Suprapubic skin (tissue), 4 donors: ENCODE data around the gene HAS3. TPM values are rescaled to one million over a fixed set of nuclear protein-coding genes. Genes with fewer than 3 reads are reported as not detected.

Experiments
- DNase-seq, 2 donors: peaks; one replicate each; pipeline ENCODE4 v3.0.0-alpha.2; 2019; ENCODE audit warnings: low spot score in 2 of 2
- H3K27ac ChIP-seq: fragments of 200-600 bp; sonication (generic); one replicate; pipeline ENCODE4 v1.5.1; 2019
- H3K27me3 ChIP-seq: fragments of 200-600 bp; sonication (generic); one replicate; pipeline ENCODE4 v1.5.1; 2019
- H3K36me3 ChIP-seq: fragments of 200-600 bp; sonication (generic); one replicate; pipeline ENCODE4 v1.5.1; 2019
- H3K4me1 ChIP-seq: fragments of 200-600 bp; sonication (generic); one replicate; pipeline ENCODE4 v1.5.1; 2019
- H3K4me3 ChIP-seq: fragments of 200-600 bp; sonication (generic); one replicate; pipeline ENCODE4 v1.5.1; 2019; ENCODE audit warnings: mild to moderate bottlenecking
- H3K9me3 ChIP-seq: fragments of 200-600 bp; sonication (generic); one replicate; pipeline ENCODE4 v1.5.1; 2019
- EP300 ChIP-seq: sonication (generic); formaldehyde crosslinking; IDR thresholded peaks from one replicate; pipeline ENCODE4 v1.6.1; 2017; ENCODE audit warnings: antibody characterized with exemption
- POLR2A ChIP-seq, 2 donors: fragments of 450-650 bp; IDR thresholded peaks; one replicate each; pipeline ENCODE4 v1.6.1; 2017; ENCODE audit warnings: antibody characterized with exemption in 2 of 2, mild to moderate bottlenecking in 2 of 2, moderate library complexity in 2 of 2
- POLR2AphosphoS5 ChIP-seq, 3 donors: sonication (generic); formaldehyde crosslinking; IDR thresholded peaks; one replicate each; pipeline ENCODE4 v1.6.1; 2017; ENCODE audit warnings: antibody characterized with exemption in 3 of 3
- WGBS: methylation state at CpG from one replicate; pipeline ENCODE4 v1.1.5; 2018; 5-methylcytosine and 5-hydroxymethylcytosine counted together
- total RNA-seq, 4 donors: library from RNA; depleted of rRNA; stranded (reverse); fragments of >200 nt; gene quantifications; one replicate each; pipeline ENCODE4 v1.1.0, GENCODE V29; 2016
- TF ChIP-seq, protein P1 (sequence below), 2 donors: fragments of 200-600 bp in 1 of 2; fragments of 450-650 bp in 1 of 2; sonication (generic) in 1 of 2; IDR thresholded peaks; one replicate each; pipeline ENCODE4 v1.5.1; 2016 to 2019; ENCODE audit warnings: antibody characterized with exemption in 2 of 2, mild to moderate bottlenecking in 1 of 2, moderate library complexity in 1 of 2

Gene HAS3
- total RNA-seq, 4 donors from 2014 or later, result 4.4 to 11.3 (median 7.1) TPM

GRCh38 chr16:69084289-69084688 is 21.2 kb upstream of the HAS3 start:
- Histone ChIP-seq H3K4me3 (no peak overlapping the region), H3K27me3 (no peaks in the 10 kb centered on the region), H3K9me3 (no peaks in the 10 kb centered on the region), H3K4me1 (peaks cover 7% of the 10 kb centered on the region), H3K27ac (no peak overlapping the region), H3K36me3 (peaks cover 8% of the 10 kb centered on the region)
- TF ChIP-seq POLR2AphosphoS5 (IDR thresholded peaks at IDR 0.05), result no peak
- no peak for TF ChIP-seq EP300
- TF ChIP-seq, protein P1, sequence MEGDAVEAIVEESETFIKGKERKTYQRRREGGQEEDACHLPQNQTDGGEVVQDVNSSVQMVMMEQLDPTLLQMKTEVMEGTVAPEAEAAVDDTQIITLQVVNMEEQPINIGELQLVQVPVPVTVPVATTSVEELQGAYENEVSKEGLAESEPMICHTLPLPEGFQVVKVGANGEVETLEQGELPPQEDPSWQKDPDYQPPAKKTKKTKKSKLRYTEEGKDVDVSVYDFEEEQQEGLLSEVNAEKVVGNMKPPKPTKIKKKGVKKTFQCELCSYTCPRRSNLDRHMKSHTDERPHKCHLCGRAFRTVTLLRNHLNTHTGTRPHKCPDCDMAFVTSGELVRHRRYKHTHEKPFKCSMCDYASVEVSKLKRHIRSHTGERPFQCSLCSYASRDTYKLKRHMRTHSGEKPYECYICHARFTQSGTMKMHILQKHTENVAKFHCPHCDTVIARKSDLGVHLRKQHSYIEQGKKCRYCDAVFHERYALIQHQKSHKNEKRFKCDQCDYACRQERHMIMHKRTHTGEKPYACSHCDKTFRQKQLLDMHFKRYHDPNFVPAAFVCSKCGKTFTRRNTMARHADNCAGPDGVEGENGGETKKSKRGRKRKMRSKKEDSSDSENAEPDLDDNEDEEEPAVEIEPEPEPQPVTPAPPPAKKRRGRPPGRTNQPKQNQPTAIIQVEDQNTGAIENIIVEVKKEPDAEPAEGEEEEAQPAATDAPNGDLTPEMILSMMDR (IDR thresholded peaks at IDR 0.05), result no peak
- no peak for TF ChIP-seq POLR2A (IDR thresholded peaks at IDR 0.05)
- WGBS, result 79% methylated on average over 2 of the region's 2 CpGs
- DNase-seq, result no peak

DNA sequence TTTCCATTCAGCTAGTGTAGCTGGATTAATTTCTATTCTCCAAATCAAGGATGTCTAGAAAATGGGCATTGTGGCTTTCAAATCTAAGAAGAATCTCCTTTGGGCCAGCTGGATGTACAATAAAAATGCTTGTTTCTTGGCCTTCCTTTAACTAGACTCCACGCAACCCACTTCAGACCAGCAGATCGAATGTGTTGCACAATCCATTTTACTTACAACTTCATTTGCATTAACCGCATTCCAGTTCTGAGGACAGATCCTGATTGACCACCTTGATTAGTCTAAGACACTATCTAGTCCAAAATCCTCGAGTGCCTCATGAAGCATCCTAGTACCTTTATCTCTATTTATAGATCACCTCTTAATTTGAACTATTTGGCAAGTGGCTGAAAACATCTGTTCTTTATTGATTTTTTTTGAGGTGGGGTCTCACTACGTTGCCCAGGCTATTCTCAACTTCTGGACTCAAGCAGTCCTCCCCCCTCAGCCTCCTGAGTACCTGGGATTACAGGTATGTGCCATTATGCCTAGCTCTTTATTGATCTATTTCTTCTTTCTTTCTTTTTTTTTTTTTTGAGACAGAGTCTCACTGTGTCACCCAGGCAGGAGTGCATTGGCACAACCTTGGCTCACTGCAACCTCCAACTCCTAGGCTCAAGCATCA is 20.3 kb upstream of the HAS3 start:
- WGBS, result 79% methylated on average over 5 of the region's 5 CpGs
- no peak for TF ChIP-seq POLR2A (IDR thresholded peaks at IDR 0.05)

GRCh38 chr16:69087161-69087581 is 18.3 kb upstream of the HAS3 start:
- no peak overlapping the region for H3K4me3 ChIP-seq
- TF ChIP-seq EP300 (no peak), POLR2AphosphoS5 (IDR thresholded peaks at IDR 0.05) (no peak), POLR2A (IDR thresholded peaks at IDR 0.05) (no peak)
- TF ChIP-seq, protein P1 (IDR thresholded peaks at IDR 0.05), result no peak
- H3K4me1 ChIP-seq, result peaks cover 19% of the 10 kb centered on the region
- peaks cover 8% of the 10 kb centered on the region for H3K36me3 ChIP-seq
- H3K9me3 ChIP-seq, result no peaks in the 10 kb centered on the region
- H3K27me3 ChIP-seq, result no peaks in the 10 kb centered on the region
- H3K27ac ChIP-seq, result no peak overlapping the region
- DNase-seq, result no peak
- 72% methylated on average over 3 of the region's 3 CpGs for WGBS

More for the DNA sequence above, 20.3 kb upstream of the HAS3 start:
- no peaks in the 10 kb centered on the region for H3K27me3 ChIP-seq
- DNase-seq, result no peak
- H3K36me3 ChIP-seq, result peaks cover 8% of the 10 kb centered on the region
- H3K27ac ChIP-seq, result no peak overlapping the region
- H3K4me1 ChIP-seq, result peaks cover 15% of the 10 kb centered on the region
- H3K9me3 ChIP-seq, result no peaks in the 10 kb centered on the region
- no peak overlapping the region for H3K4me3 ChIP-seq

- H3K4me3 ChIP-seq, result no peak overlapping the region
- 61% methylated on average over 4 of the region's 4 CpGs for WGBS
- H3K27ac ChIP-seq, result peak overlapping the region; percentile 68
- H3K9me3 ChIP-seq, result no peaks in the 10 kb centered on the region
- no peaks in the 10 kb centered on the region for H3K27me3 ChIP-seq
- peaks cover 5% of the 10 kb centered on the region for H3K36me3 ChIP-seq
- no peak for DNase-seq
- no peak for TF ChIP-seq POLR2A (IDR thresholded peaks at IDR 0.05)
- TF ChIP-seq, protein P1 (IDR thresholded peaks at IDR 0.05), result no peak
- TF ChIP-seq EP300, result no peak
- no peak for TF ChIP-seq POLR2AphosphoS5 (IDR thresholded peaks at IDR 0.05)
- peaks cover 19% of the 10 kb centered on the region for H3K4me1 ChIP-seq
Observed at GRCh38 chr16:69088684-69089083, 16.8 kb upstream of the HAS3 start.

GRCh38 chr16:69089091-69089910 is 16.2 kb upstream of the HAS3 start:
- TF ChIP-seq POLR2A (IDR thresholded peaks at IDR 0.05), result no peak
- TF ChIP-seq EP300, result no peak
- TF ChIP-seq, protein P1 (IDR thresholded peaks at IDR 0.05), result no peak
- TF ChIP-seq POLR2AphosphoS5 (IDR thresholded peaks at IDR 0.05), result no peak
- Histone ChIP-seq H3K9me3 (no peaks in the 10 kb centered on the region), H3K4me3 (no peak overlapping the region), H3K36me3 (no peaks in the 10 kb centered on the region), H3K4me1 (peaks cover 22% of the 10 kb centered on the region), H3K27me3 (no peaks in the 10 kb centered on the region), H3K27ac (peak overlapping the region; percentile 68)
- no peak for DNase-seq
- 32% methylated on average over 14 of the region's 16 CpGs for WGBS
